GM23338 (cell line): Measurements from ENCODE around the gene PKP2. TPM values are rescaled to one million over a fixed set of nuclear protein-coding genes. Genes with fewer than 3 reads are reported as not detected.

ENCODE experiments used
- ATAC-seq: fragments of 200-7000 bp; cut with Tn5 transposase; 3 replicates; pipeline ENCODE4 v1.9.1; 2020
- DNase-seq: peaks from one replicate; pipeline ENCODE4 v3.0.0-alpha.2; 2015; ENCODE audit warnings: low spot score
- H2AFZ ChIP-seq: fragments of 200-600 bp; sonication (generic); 2 replicates; pipeline ENCODE4 v1.8.0; 2016; ENCODE audit warnings: antibody characterized with exemption, mild to moderate bottlenecking, moderate library complexity
- H3F3A ChIP-seq: fragments of 200-600 bp; sonication (generic); replicated peaks from 2 replicates; pipeline ENCODE4 v1.8.0; 2017; ENCODE audit warnings: antibody characterized with exemption, mixed run types, low read depth
- H3K27ac ChIP-seq: fragments of 200-600 bp; sonication (generic); 2 replicates; pipeline ENCODE4 v1.6.1; 2016; ENCODE audit warnings: low read depth
- H3K27me3 ChIP-seq: fragments of 200-600 bp; sonication (generic); 2 replicates; pipeline ENCODE4 v1.8.0; 2016; ENCODE audit warnings: mild to moderate bottlenecking, mixed run types, moderate library complexity; ENCODE audit not compliant: insufficient read depth
- H3K36me3 ChIP-seq: fragments of 200-600 bp; sonication (generic); 2 replicates; pipeline ENCODE4 v1.8.0; 2016; ENCODE audit warnings: mild to moderate bottlenecking; ENCODE audit not compliant: insufficient read depth
- H3K4me1 ChIP-seq: fragments of 200-600 bp; sonication (generic); 2 replicates; pipeline ENCODE4 v1.8.0; 2016; ENCODE audit warnings: mild to moderate bottlenecking, moderate library complexity; ENCODE audit not compliant: insufficient read depth
- H3K4me2 ChIP-seq: fragments of 200-600 bp; sonication (generic); 2 replicates; pipeline ENCODE4 v1.7.1; 2017; ENCODE audit warnings: mixed run types
- H3K4me3 ChIP-seq: fragments of 200-600 bp; sonication (generic); 2 replicates; pipeline ENCODE4 v1.6.1; 2016; ENCODE audit warnings: mixed run types
- H3K79me2 ChIP-seq: fragments of 200-600 bp; sonication (generic); replicated peaks from 2 replicates; pipeline ENCODE4 v1.8.0; 2017; ENCODE audit warnings: mild to moderate bottlenecking; ENCODE audit not compliant: insufficient read depth
- H3K9me2 ChIP-seq: fragments of 200-600 bp; sonication (generic); 2 replicates; pipeline ENCODE4 v1.8.0; 2017; ENCODE audit not compliant: insufficient read depth
- H4K20me1 ChIP-seq: fragments of 200-600 bp; sonication (generic); replicated peaks from 2 replicates; pipeline ENCODE4 v1.8.0; 2017; ENCODE audit warnings: mild to moderate bottlenecking; ENCODE audit not compliant: insufficient read depth
- H3K27ac Mint-ChIP-seq: 2 replicates; pipeline ENCODE4 v1.8.0; 2020; ENCODE audit warnings: inconsistent platforms, mild to moderate bottlenecking, moderate library complexity, mixed read lengths
- H3K27me3 Mint-ChIP-seq: 3 replicates; pipeline ENCODE4 v1.8.0; 2022; ENCODE audit warnings: low read depth, mild to moderate bottlenecking, moderate library complexity, mixed read lengths, inconsistent platforms; ENCODE audit not compliant: insufficient read depth, poor library complexity
- H3K36me3 Mint-ChIP-seq: 3 replicates; pipeline ENCODE4 v1.8.0; 2021; ENCODE audit warnings: low read depth, mild to moderate bottlenecking, inconsistent platforms, moderate library complexity, mixed read lengths
- H3K4me1 Mint-ChIP-seq: 3 replicates; pipeline ENCODE4 v1.8.0; 2020; ENCODE audit warnings: mild to moderate bottlenecking, inconsistent platforms, mixed read lengths
- H3K4me3 Mint-ChIP-seq: 3 replicates; pipeline ENCODE4 v1.8.0; 2021; ENCODE audit warnings: moderate library complexity, mild to moderate bottlenecking, inconsistent platforms, mixed read lengths
- H3K9me3 Mint-ChIP-seq: 3 replicates; pipeline ENCODE4 v1.8.0; 2020; ENCODE audit warnings: moderate library complexity, mild to moderate bottlenecking, inconsistent platforms, mixed read lengths
- CREB1 ChIP-seq: fragments of 250-450 bp; sonication (Bioruptor Pico); IDR thresholded peaks from 2 replicates; pipeline ENCODE4 v1.5.0; 2020; ENCODE audit warnings: low read depth, mild to moderate bottlenecking, moderate library complexity
- EZH2 ChIP-seq: fragments of 200-600 bp; sonication (generic); IDR thresholded peaks from one replicate; pipeline ENCODE4 v1.8.0; 2017; ENCODE audit warnings: antibody characterized with exemption, mild to moderate bottlenecking, low read depth; ENCODE audit not compliant: unreplicated experiment
- EZH2phosphoT487 ChIP-seq: fragments of 200-600 bp; sonication (generic); IDR thresholded peaks from one replicate; pipeline ENCODE4 v1.8.1; 2018; ENCODE audit warnings: antibody characterized with exemption; ENCODE audit not compliant: unreplicated experiment
- JUNB ChIP-seq: IDR thresholded peaks from one replicate; pipeline ENCODE4 v1.6.1; 2016; ENCODE audit warnings: antibody characterized with exemption; ENCODE audit not compliant: unreplicated experiment
- NANOG ChIP-seq: IDR thresholded peaks from 2 replicates; pipeline ENCODE4 v1.6.1; 2016; ENCODE audit warnings: antibody characterized with exemption, borderline replicate concordance
- POLR2AphosphoS5 ChIP-seq: IDR thresholded peaks from 2 replicates; pipeline ENCODE4 v1.6.1; 2016; ENCODE audit warnings: antibody characterized with exemption, low read depth
- STAT1 ChIP-seq: IDR thresholded peaks from one replicate; pipeline ENCODE4 v1.6.1; 2016; ENCODE audit warnings: antibody characterized with exemption; ENCODE audit not compliant: unreplicated experiment
- ZNF114 ChIP-seq: fragments of 250-450 bp; sonication (Bioruptor Pico); IDR thresholded peaks from 2 replicates; pipeline ENCODE4 v1.5.0; 2020; ENCODE audit warnings: mild to moderate bottlenecking, moderate library complexity
- ZNF331 ChIP-seq: fragments of 250-450 bp; sonication (Bioruptor Pico); IDR thresholded peaks from 2 replicates; pipeline ENCODE4 v1.5.0; 2020; ENCODE audit warnings: low read depth, mild to moderate bottlenecking, moderate library complexity
- polyA plus RNA-seq: library from polyadenylated mRNA; unstranded; fragments of >200 nt; fragmentation: Nextera tagmentation; extraction: Ambion mirVana; gene quantifications from 2 replicates; pipeline ENCODE4 v1.2.1, GENCODE V29; 2016
- total RNA-seq: library from RNA; depleted of rRNA; stranded (reverse); fragments of >200 nt; shearing (Covaris generic); gene quantifications from 2 replicates; pipeline ENCODE4 v1.2.3, GENCODE V29; 2014
- TF ChIP-seq, protein P1 (sequence below): fragments of 250-450 bp; sonication (Bioruptor Pico); IDR thresholded peaks from 2 replicates; pipeline ENCODE4 v1.5.0; 2020; ENCODE audit warnings: mild to moderate bottlenecking, moderate library complexity
- TF ChIP-seq, protein P2 (sequence below): IDR thresholded peaks from 2 replicates; pipeline ENCODE4 v1.6.1; 2016; ENCODE audit warnings: antibody characterized with exemption
- TF ChIP-seq, protein P3 (sequence below): IDR thresholded peaks from one replicate; pipeline ENCODE4 v1.6.1; 2018; ENCODE audit warnings: antibody characterized with exemption; ENCODE audit not compliant: unreplicated experiment
- TF ChIP-seq, protein P4 (sequence below), 2 experiments: fragments of 200-600 bp in 1 of 2; sonication (generic) in 1 of 2; conservative IDR thresholded peaks; 2 replicates each; pipeline versions ENCODE4 v1.5.1 to v1.6.1; 2016 to 2017; ENCODE audit warnings: antibody characterized with exemption in 2 of 2, low read depth in 2 of 2, mild to moderate bottlenecking in 2 of 2, moderate library complexity in 1 of 2

Gene PKP2
- total and polyA plus RNA-seq, 2 experiments from 2014 or later: 24.6 to 47.6 TPM

DNA sequence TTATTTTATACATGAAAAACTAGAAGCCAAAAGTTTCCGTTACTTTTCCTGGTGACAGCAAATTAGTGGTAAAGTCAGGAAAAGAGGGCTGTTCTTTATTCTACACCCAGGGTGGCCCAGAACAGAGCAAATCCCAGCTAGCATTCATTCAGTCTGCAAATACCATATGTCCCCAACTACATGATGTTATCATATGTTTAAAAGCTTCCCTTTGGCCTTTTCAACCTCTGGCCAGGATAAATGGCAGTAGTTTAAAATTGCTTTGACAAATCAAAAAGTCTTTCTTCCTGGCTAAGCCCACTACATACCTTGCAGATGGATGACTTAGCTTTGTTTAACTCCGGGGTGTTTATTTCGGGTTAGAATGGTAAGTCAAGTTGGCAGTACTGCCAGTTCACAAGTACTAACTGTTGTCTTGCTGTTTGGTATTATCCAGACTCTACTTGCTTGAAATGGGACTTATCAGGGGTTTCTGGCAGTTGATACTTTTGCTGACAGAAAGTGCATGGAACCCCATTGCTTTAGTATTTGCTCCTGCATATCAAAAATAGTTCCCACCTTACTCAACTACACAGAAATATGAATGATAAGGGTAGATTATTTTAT is 69.7 kb downstream of the PKP2 start:
- no peak overlapping the region for H3K27ac Mint-ChIP-seq
- H3K27ac ChIP-seq: no peak overlapping the region
- H3K36me3 Mint-ChIP-seq: peaks cover 9% of the 10 kb centered on the region
- H3K9me3 Mint-ChIP-seq: no peaks in the 10 kb centered on the region
- H3K36me3 ChIP-seq: peaks cover 4% of the 10 kb centered on the region
- no peaks in the 10 kb centered on the region for H3K79me2 ChIP-seq
- H3K4me1 Mint-ChIP-seq: peaks cover 3% of the 10 kb centered on the region; the same call in 1 of the 3 replicates
- H3K4me2 ChIP-seq: no peak overlapping the region
- no peaks in the 10 kb centered on the region for H3K4me1 ChIP-seq
- H2AFZ ChIP-seq: no peak overlapping the region
- TF ChIP-seq ZNF114 (CRISPR knock-in tag): no peak
- TF ChIP-seq ZNF331 (CRISPR knock-in tag): no peak
- TF ChIP-seq EZH2: no peak
- TF ChIP-seq EZH2phosphoT487: no peak
- TF ChIP-seq, protein P1, sequence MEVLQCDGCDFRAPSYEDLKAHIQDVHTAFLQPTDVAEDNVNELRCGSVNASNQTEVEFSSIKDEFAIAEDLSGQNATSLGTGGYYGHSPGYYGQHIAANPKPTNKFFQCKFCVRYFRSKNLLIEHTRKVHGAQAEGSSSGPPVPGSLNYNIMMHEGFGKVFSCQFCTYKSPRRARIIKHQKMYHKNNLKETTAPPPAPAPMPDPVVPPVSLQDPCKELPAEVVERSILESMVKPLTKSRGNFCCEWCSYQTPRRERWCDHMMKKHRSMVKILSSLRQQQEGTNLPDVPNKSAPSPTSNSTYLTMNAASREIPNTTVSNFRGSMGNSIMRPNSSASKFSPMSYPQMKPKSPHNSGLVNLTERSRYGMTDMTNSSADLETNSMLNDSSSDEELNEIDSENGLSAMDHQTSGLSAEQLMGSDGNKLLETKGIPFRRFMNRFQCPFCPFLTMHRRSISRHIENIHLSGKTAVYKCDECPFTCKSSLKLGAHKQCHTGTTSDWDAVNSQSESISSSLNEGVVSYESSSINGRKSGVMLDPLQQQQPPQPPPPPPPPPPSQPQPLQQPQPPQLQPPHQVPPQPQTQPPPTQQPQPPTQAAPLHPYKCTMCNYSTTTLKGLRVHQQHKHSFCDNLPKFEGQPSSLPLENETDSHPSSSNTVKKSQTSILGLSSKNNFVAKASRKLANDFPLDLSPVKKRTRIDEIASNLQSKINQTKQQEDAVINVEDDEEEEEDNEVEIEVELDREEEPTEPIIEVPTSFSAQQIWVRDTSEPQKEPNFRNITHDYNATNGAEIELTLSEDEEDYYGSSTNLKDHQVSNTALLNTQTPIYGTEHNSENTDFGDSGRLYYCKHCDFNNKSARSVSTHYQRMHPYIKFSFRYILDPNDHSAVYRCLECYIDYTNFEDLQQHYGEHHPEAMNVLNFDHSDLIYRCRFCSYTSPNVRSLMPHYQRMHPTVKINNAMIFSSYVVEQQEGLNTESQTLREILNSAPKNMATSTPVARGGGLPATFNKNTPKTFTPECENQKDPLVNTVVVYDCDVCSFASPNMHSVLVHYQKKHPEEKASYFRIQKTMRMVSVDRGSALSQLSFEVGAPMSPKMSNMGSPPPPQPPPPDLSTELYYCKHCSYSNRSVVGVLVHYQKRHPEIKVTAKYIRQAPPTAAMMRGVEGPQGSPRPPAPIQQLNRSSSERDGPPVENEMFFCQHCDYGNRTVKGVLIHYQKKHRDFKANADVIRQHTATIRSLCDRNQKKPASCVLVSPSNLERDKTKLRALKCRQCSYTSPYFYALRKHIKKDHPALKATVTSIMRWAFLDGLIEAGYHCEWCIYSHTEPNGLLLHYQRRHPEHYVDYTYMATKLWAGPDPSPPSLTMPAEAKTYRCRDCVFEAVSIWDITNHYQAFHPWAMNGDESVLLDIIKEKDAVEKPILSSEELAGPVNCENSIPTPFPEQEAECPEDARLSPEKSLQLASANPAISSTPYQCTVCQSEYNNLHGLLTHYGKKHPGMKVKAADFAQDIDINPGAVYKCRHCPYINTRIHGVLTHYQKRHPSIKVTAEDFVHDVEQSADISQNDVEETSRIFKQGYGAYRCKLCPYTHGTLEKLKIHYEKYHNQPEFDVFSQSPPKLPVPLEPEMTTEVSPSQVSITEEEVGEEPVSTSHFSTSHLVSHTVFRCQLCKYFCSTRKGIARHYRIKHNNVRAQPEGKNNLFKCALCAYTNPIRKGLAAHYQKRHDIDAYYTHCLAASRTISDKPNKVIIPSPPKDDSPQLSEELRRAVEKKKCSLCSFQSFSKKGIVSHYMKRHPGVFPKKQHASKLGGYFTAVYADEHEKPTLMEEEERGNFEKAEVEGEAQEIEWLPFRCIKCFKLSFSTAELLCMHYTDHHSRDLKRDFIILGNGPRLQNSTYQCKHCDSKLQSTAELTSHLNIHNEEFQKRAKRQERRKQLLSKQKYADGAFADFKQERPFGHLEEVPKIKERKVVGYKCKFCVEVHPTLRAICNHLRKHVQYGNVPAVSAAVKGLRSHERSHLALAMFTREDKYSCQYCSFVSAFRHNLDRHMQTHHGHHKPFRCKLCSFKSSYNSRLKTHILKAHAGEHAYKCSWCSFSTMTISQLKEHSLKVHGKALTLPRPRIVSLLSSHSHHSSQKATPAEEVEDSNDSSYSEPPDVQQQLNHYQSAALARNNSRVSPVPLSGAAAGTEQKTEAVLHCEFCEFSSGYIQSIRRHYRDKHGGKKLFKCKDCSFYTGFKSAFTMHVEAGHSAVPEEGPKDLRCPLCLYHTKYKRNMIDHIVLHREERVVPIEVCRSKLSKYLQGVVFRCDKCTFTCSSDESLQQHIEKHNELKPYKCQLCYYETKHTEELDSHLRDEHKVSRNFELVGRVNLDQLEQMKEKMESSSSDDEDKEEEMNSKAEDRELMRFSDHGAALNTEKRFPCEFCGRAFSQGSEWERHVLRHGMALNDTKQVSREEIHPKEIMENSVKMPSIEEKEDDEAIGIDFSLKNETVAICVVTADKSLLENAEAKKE (CRISPR knock-in tag): no peak
- TF ChIP-seq CREB1 (CRISPR knock-in tag): no peak
- TF ChIP-seq POLR2AphosphoS5: no peak
- TF ChIP-seq, protein P2, sequence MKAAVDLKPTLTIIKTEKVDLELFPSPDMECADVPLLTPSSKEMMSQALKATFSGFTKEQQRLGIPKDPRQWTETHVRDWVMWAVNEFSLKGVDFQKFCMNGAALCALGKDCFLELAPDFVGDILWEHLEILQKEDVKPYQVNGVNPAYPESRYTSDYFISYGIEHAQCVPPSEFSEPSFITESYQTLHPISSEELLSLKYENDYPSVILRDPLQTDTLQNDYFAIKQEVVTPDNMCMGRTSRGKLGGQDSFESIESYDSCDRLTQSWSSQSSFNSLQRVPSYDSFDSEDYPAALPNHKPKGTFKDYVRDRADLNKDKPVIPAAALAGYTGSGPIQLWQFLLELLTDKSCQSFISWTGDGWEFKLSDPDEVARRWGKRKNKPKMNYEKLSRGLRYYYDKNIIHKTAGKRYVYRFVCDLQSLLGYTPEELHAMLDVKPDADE: no peak
- TF ChIP-seq, protein P3, sequence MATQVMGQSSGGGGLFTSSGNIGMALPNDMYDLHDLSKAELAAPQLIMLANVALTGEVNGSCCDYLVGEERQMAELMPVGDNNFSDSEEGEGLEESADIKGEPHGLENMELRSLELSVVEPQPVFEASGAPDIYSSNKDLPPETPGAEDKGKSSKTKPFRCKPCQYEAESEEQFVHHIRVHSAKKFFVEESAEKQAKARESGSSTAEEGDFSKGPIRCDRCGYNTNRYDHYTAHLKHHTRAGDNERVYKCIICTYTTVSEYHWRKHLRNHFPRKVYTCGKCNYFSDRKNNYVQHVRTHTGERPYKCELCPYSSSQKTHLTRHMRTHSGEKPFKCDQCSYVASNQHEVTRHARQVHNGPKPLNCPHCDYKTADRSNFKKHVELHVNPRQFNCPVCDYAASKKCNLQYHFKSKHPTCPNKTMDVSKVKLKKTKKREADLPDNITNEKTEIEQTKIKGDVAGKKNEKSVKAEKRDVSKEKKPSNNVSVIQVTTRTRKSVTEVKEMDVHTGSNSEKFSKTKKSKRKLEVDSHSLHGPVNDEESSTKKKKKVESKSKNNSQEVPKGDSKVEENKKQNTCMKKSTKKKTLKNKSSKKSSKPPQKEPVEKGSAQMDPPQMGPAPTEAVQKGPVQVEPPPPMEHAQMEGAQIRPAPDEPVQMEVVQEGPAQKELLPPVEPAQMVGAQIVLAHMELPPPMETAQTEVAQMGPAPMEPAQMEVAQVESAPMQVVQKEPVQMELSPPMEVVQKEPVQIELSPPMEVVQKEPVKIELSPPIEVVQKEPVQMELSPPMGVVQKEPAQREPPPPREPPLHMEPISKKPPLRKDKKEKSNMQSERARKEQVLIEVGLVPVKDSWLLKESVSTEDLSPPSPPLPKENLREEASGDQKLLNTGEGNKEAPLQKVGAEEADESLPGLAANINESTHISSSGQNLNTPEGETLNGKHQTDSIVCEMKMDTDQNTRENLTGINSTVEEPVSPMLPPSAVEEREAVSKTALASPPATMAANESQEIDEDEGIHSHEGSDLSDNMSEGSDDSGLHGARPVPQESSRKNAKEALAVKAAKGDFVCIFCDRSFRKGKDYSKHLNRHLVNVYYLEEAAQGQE: no peak
- TF ChIP-seq NANOG: no peak
- TF ChIP-seq, protein P4, sequence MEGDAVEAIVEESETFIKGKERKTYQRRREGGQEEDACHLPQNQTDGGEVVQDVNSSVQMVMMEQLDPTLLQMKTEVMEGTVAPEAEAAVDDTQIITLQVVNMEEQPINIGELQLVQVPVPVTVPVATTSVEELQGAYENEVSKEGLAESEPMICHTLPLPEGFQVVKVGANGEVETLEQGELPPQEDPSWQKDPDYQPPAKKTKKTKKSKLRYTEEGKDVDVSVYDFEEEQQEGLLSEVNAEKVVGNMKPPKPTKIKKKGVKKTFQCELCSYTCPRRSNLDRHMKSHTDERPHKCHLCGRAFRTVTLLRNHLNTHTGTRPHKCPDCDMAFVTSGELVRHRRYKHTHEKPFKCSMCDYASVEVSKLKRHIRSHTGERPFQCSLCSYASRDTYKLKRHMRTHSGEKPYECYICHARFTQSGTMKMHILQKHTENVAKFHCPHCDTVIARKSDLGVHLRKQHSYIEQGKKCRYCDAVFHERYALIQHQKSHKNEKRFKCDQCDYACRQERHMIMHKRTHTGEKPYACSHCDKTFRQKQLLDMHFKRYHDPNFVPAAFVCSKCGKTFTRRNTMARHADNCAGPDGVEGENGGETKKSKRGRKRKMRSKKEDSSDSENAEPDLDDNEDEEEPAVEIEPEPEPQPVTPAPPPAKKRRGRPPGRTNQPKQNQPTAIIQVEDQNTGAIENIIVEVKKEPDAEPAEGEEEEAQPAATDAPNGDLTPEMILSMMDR (conservative IDR thresholded peaks at IDR 0.05; ENCODE audit: low read depth in 2 of 2): no peak
- no peak for TF ChIP-seq STAT1
- TF ChIP-seq JUNB: no peak
- no peak for DNase-seq
- H3F3A ChIP-seq: no peaks in the 10 kb centered on the region
- no peaks in the 10 kb centered on the region for H4K20me1 ChIP-seq
- H3K27me3 ChIP-seq: no peaks in the 10 kb centered on the region
- H3K9me2 ChIP-seq: no peaks in the 10 kb centered on the region
- H3K4me3 Mint-ChIP-seq: no peak overlapping the region
- H3K27me3 Mint-ChIP-seq: no peaks in the 10 kb centered on the region
- ATAC-seq: no peak
- H3K4me3 ChIP-seq: no peak overlapping the region
